K562 (cell line): ENCODE measurements around the gene RNF167. TPM values are rescaled to one million over a fixed set of nuclear protein-coding genes. Genes with fewer than 3 reads are reported as not detected.
A peak's percentile ranks its signal among the peaks of the same experiment; 100 is the strongest.

ENCODE experiments used
- AFF1 ChIP-seq, 2 experiments: fragments of 450-650 bp; IDR thresholded peaks; 2 replicates each; pipeline ENCODE4 v1.6.1; 2018; ENCODE audit warnings: mild to moderate bottlenecking in 2 of 2, low read depth in 1 of 2; ENCODE audit not compliant: partially characterized antibody in 2 of 2
- BCL6 ChIP-seq: fragments of 250-450 bp; sonication (Bioruptor Pico); IDR thresholded peaks from 2 replicates; pipeline ENCODE4 v1.4.0; 2020
- CHAMP1 ChIP-seq: fragments of 450-650 bp; IDR thresholded peaks from 2 replicates; pipeline ENCODE4 v1.6.1; 2016; ENCODE audit warnings: mild to moderate bottlenecking
- CREB5 ChIP-seq: fragments of 250-450 bp; sonication (Bioruptor Pico); IDR thresholded peaks from 2 replicates; pipeline ENCODE4 v1.5.0; 2020; ENCODE audit warnings: mild to moderate bottlenecking
- ESRRA ChIP-seq: fragments of 450-650 bp; IDR thresholded peaks from 2 replicates; pipeline ENCODE4 v1.6.1; 2014; ENCODE audit warnings: low read depth, mild to moderate bottlenecking, moderate library complexity, borderline replicate concordance
- MLLT1 ChIP-seq, 2 experiments: fragments of 450-650 bp; IDR thresholded peaks; 2 replicates each; pipeline ENCODE4 v1.6.1; 2016
- SUPT5H ChIP-seq: fragments of 450-650 bp; IDR thresholded peaks from 2 replicates; pipeline ENCODE4 v1.6.1; 2016
- TRIM28 ChIP-seq: fragments of 450-650 bp; IDR thresholded peaks from 2 replicates; pipeline ENCODE4 v1.6.1; 2017
- YY1 ChIP-seq, 3 experiments: IDR thresholded peaks; 2 replicates each; pipeline ENCODE4 v1.6.1; 2011; ENCODE audit warnings: low read length in 2 of 3, mild to moderate bottlenecking in 2 of 3, moderate library complexity in 2 of 3, borderline replicate concordance in 1 of 3, control low read depth in 1 of 3, low read depth in 1 of 3; ENCODE audit not compliant: insufficient read depth in 3 of 3, insufficient replicate concordance in 2 of 3, control insufficient read depth in 1 of 3, insufficient read length in 1 of 3; ENCODE audit errors: extremely low read depth in 1 of 3
- polyA plus RNA-seq, 8 experiments: library from polyadenylated mRNA; depleted of rRNA in 4 of 8; stranded (reverse) in 5 of 8; unstranded in 3 of 8; fragments of >200 nt; fragmentation: Nextera tagmentation in 2 of 8; fragmentation: Illumina TruSeq in 1 of 8; extraction: Ambion mirVana in 2 of 8; extraction: Trizol in 1 of 8; gene quantifications; 2 replicates each; pipeline versions ENCODE4 v1.2.1 to v1.2.3, GENCODE V29; 2011 to 2014; ENCODE audit warnings: inconsistent platforms in 1 of 8, missing spikeins in 1 of 8
- total RNA-seq, 7 experiments: library from RNA; depleted of rRNA in 6 of 7; stranded (reverse); fragments of >200 nt in 6 of 7; fragmentation: Illumina TruSeq in 2 of 7; extraction: Trizol in 2 of 7; gene quantifications; 2 replicates each; pipeline versions ENCODE4 v1.2.1 to v1.2.3, GENCODE V29; 2011 to 2021; ENCODE audit warnings: low replicate concordance in 1 of 7

RNF167 gene
- total and polyA plus RNA-seq, 9 of the 15 experiments (the other 6 are each of a cell fraction or from before 2014, with no cell fraction given), result 16.5 to 143 (median 45.5) TPM

GRCh38 chr17:4934173-4934979 lies 5.7 kb upstream of the RNF167 start (continued):
- TF ChIP-seq CREB5 (CRISPR knock-in tag) (no peak), MLLT1 (IDR thresholded peaks at IDR 0.05) (no peak), ESRRA (peak; percentile 64; the same call in 1 of the 2 replicates), SUPT5H (peak; percentile 45; the same call in 1 of the 2 replicates), TRIM28 (no peak), BCL6 (CRISPR knock-in tag) (no peak), CHAMP1 (no peak), AFF1 (IDR thresholded peaks at IDR 0.05; ENCODE audit: low read depth in 1 of 2, partially characterized antibody in 2 of 2) (no peak), YY1 (IDR thresholded peaks at IDR 0.05; ENCODE audit: borderline replicate concordance in 1 of 3, control insufficient read depth in 1 of 3, extremely low read depth in 1 of 3, insufficient read depth in 3 of 3, insufficient read length in 1 of 3, insufficient replicate concordance in 2 of 3, low read depth in 1 of 3, low read length in 2 of 3) (peak in 1 of 3 experiments; percentile 32)
- TF ChIP-seq, all 486 proteins: peak for 16
